GM04503 (cell line): ENCODE results near the gene SLX1A.
A peak's percentile ranks its signal among the peaks of the same experiment; 100 is the strongest.
"Not testable (repeated sequence)": the region's sequence is repeated elsewhere in the genome, so short reads cannot be mapped to it uniquely, and the experiment has no call there.

ENCODE experiments used
- DNase-seq: peaks from one replicate; pipeline ENCODE4 v3.0.0-alpha.2; 2012; ENCODE audit warnings: low read depth

Gene SLX1A

GRCh38 chr16:30193615-30194014 is at the start of gene SLX1A, which contains the start of gene BOLA2B:
SLX1A (plus strand) TSS chr16:30193875; CDS start chr16:30194085, 210 bp downstream.
BOLA2B (minus strand) TSS chr16:30193666; CDS start chr16:30193595, 71 bp downstream.
- not testable (repeated sequence) for DNase-seq

- DNase-seq, result no peak
Measured at GRCh38 chr16:30144017-30144416, 49.7 kb upstream of the SLX1A start.

- no peak for DNase-seq
Measured at GRCh38 chr16:30144917-30145316, 48.8 kb upstream of the SLX1A start.

- no peak for DNase-seq
Measured at GRCh38 chr16:30145657-30146056, 48.0 kb upstream of the SLX1A start.

- no peak for DNase-seq
Measured at GRCh38 chr16:30147843-30148510, 45.7 kb upstream of the SLX1A start.

GRCh38 chr16:30149250-30149930 is 44.3 kb upstream of the SLX1A start:
- DNase-seq, result no peak

- DNase-seq, result no peak
Measured at GRCh38 chr16:30151091-30151490, 42.6 kb upstream of the SLX1A start.

GRCh38 chr16:30152517-30152916 is 41.2 kb upstream of the SLX1A start:
- no peak for DNase-seq

GRCh38 chr16:30155188-30155587 is 38.5 kb upstream of the SLX1A start:
- DNase-seq, result no peak

- DNase-seq, result no peak
Measured at GRCh38 chr16:30157214-30157613, 36.5 kb upstream of the SLX1A start.

GRCh38 chr16:30163538-30163937 is 30.1 kb upstream of the SLX1A start:
- DNase-seq, result no peak

GRCh38 chr16:30166202-30166902 is 27.3 kb upstream of the SLX1A start:
- no peak for DNase-seq

- not testable (repeated sequence) for DNase-seq
Measured at GRCh38 chr16:30168746-30169145, 24.9 kb upstream of the SLX1A start.

GRCh38 chr16:30169416-30169815 is 24.3 kb upstream of the SLX1A start:
- not testable (repeated sequence) for DNase-seq

GRCh38 chr16:30170145-30170544 is 23.5 kb upstream of the SLX1A start:
- not testable (repeated sequence) for DNase-seq

GRCh38 chr16:30173054-30173453 is 20.6 kb upstream of the SLX1A start:
- no peak for DNase-seq

- DNase-seq, result not testable (repeated sequence)
Measured at GRCh38 chr16:30176876-30177275, 16.8 kb upstream of the SLX1A start.

- DNase-seq, result no peak
Measured at GRCh38 chr16:30179195-30179594, 14.5 kb upstream of the SLX1A start.

- DNase-seq, result no peak
Measured at GRCh38 chr16:30179931-30180330, 13.7 kb upstream of the SLX1A start.

GRCh38 chr16:30180741-30181140 is 12.9 kb upstream of the SLX1A start:
- DNase-seq, result no peak

GRCh38 chr16:30183233-30184095 is 10.2 kb upstream of the SLX1A start, which contains the start of gene CORO1A:
CORO1A (plus strand) TSS chr16:30183602; CDS start chr16:30185210, 1,608 bp downstream.
- DNase-seq, result peak; percentile 10
